Medulla oblongata (tissue), 1 donor: ENCODE data around the gene CADPS2.

Experiments used
- DNase-seq: peaks from one replicate; pipeline ENCODE4 v3.0.0-alpha.2; 2015; ENCODE audit errors: extremely low spot score

The CADPS2 gene

GRCh38 chr7:122604251-122604650 lies 282.0 kb downstream of the CADPS2 start:
- DNase-seq = no peak

- DNase-seq = no peak
Observed at GRCh38 chr7:122602800-122603199, 283.5 kb downstream of the CADPS2 start.

- DNase-seq = no peak
Observed at GRCh38 chr7:122600630-122601029, 285.6 kb downstream of the CADPS2 start.

GRCh38 chr7:122600042-122600441 lies 286.2 kb downstream of the CADPS2 start:
- DNase-seq = no peak

GRCh38 chr7:122597277-122597676 lies 289.0 kb downstream of the CADPS2 start:
- no peak for DNase-seq

GRCh38 chr7:122595885-122596284 lies 290.4 kb downstream of the CADPS2 start:
- DNase-seq = no peak

GRCh38 chr7:122588621-122589020 lies 297.6 kb downstream of the CADPS2 start:
- no peak for DNase-seq

GRCh38 chr7:122584676-122585251 lies 301.5 kb downstream of the CADPS2 start:
- no peak for DNase-seq

- DNase-seq = no peak
Observed at GRCh38 chr7:122578350-122578749, 307.9 kb downstream of the CADPS2 start.

- DNase-seq = no peak
Observed at GRCh38 chr7:122577449-122578003, 308.7 kb downstream of the CADPS2 start.

- DNase-seq = no peak
Observed at GRCh38 chr7:122572706-122573105, 313.6 kb downstream of the CADPS2 start.

- no peak for DNase-seq
Observed at GRCh38 chr7:122561326-122561725, 324.9 kb downstream of the CADPS2 start.

- DNase-seq = no peak
Observed at GRCh38 chr7:122556873-122557542, 329.3 kb downstream of the CADPS2 start.

- no peak for DNase-seq
Observed at GRCh38 chr7:122556219-122556618, 330.0 kb downstream of the CADPS2 start.

GRCh38 chr7:122553761-122554160 lies 332.5 kb downstream of the CADPS2 start:
- no peak for DNase-seq

GRCh38 chr7:122552769-122553168 lies 333.5 kb downstream of the CADPS2 start:
- DNase-seq = no peak

- DNase-seq = no peak
Observed at GRCh38 chr7:122550545-122550944, 335.7 kb downstream of the CADPS2 start.

- no peak for DNase-seq
Observed at GRCh38 chr7:122549578-122549977, 336.7 kb downstream of the CADPS2 start.

- DNase-seq = no peak
Observed at GRCh38 chr7:122546496-122546895, 339.8 kb downstream of the CADPS2 start.

- peak; percentile 85 for DNase-seq
Observed at GRCh38 chr7:122544463-122544862, 341.8 kb downstream of the CADPS2 start.

- DNase-seq = no peak
Observed at GRCh38 chr7:122543891-122544290, 342.4 kb downstream of the CADPS2 start.

GRCh38 chr7:122543166-122543565 lies 343.1 kb downstream of the CADPS2 start:
- DNase-seq = no peak

- no peak for DNase-seq
Observed at GRCh38 chr7:122535086-122535485, 351.2 kb downstream of the CADPS2 start.
